Vagina (tissue), 2 donors: ENCODE results near the gene WFIKKN2.

Source experiments
- CTCF ChIP-seq, 3 experiments: fragments of 450-650 bp in 2 of 3; fragments of 200-600 bp in 1 of 3; sonication (generic) in 1 of 3; IDR thresholded peaks; one replicate each; pipeline ENCODE4 v1.5.1; 2017 to 2019; ENCODE audit warnings: antibody characterized with exemption in 3 of 3, mild to moderate bottlenecking in 2 of 3, moderate library complexity in 2 of 3
- POLR2AphosphoS5 ChIP-seq, 2 donors: sonication (generic); formaldehyde crosslinking; IDR thresholded peaks; one replicate each; pipeline ENCODE4 v1.9.0; 2017; ENCODE audit warnings: antibody characterized with exemption in 2 of 2, mild to moderate bottlenecking in 2 of 2, low read depth in 1 of 2; ENCODE audit not compliant: insufficient read depth in 1 of 2

- TF ChIP-seq CTCF (IDR thresholded peaks at IDR 0.05) (no peak), POLR2AphosphoS5 (IDR thresholded peaks at IDR 0.05; ENCODE audit: insufficient read depth in 1 of 2, low read depth in 1 of 2) (no peak)
Observed at GRCh38 chr17:50884439-50885311, 49.3 kb downstream of the WFIKKN2 start.
